Stimulated activated CD4-positive, alpha-beta T cell treated with anti-CD3 and anti-CD28 coated beads, Interleukin-12 subunit alpha, Interleukin-12 subunit beta, amount 100 ng/mL, for 24 hours (primary cell): ENCODE data around the gene CXorf51A.
"Not testable (repeated sequence)": the region's sequence is repeated elsewhere in the genome, so short reads cannot be mapped to it uniquely, and the experiment has no call there.

Experiments used
- DNase-seq, 2 experiments: peaks; one replicate each; pipeline ENCODE4 v3.0.0-alpha.2; 2020; ENCODE audit warnings: low read depth in 2 of 2

CXorf51A gene

DNA sequence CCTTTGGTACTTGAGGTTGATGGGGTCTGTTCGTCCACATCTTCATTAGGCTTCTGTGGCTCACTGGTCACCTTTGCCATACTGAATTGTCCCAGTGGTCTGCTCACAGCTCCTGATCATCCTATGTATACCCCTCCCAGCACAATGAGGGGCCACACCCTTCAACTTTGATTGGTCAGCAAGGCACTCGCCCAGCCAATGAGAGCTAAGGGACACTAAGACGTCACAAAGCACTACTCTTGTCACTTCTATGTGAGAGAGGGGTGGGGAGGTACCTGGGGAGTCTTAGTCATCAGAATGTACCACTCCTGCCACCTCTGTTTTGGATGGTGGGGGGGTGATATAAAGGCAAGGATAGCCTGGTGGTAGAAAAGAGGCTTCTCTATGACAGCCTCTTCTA, at the start of gene CXorf51A:
CXorf51A (minus strand) TSS at position 101 of the 400 bp plus-strand sequence; CDS start at position 80, 21 bp downstream.
- DNase-seq = not testable (repeated sequence)

DNA sequence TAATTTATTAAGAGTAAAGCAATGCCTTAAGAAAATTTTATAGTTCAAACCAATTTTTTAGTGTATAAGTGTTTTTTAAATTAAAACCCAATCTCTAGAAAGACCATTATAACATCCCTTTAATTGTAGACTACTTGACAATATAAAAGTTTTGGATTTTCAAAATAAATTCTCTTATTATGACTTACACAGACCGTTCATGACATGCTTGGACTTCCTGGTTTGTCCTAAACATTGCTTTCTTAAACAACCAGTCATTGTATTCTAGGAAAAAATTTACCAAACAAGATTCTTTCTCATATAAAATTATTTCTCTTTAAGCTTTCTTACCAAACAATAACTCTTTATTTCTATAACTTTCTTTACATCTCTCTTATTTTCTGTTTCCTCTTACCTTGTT, 49.0 kb upstream of the CXorf51A start:
- no peak for DNase-seq

DNA sequence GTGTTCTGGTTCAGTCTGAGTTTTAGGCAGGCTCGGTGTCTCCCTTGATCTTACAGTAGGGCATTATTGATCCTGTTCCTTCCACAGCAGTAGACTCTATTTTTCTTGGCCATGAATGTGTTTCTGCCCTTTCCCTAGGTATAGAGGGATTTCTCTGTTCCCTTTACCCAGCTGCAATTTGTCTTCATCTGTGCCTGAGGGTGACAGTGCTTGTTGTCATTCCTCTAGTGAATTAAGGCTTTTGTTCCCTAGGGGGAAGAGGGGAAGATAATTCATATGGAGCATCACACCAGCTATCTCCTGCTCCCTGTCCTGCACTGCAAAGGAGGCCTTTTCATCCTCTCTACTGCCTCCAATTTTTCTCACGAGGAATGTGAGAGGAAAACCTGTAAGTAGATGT, 39.7 kb upstream of the CXorf51A start:
- no peak for DNase-seq

DNA sequence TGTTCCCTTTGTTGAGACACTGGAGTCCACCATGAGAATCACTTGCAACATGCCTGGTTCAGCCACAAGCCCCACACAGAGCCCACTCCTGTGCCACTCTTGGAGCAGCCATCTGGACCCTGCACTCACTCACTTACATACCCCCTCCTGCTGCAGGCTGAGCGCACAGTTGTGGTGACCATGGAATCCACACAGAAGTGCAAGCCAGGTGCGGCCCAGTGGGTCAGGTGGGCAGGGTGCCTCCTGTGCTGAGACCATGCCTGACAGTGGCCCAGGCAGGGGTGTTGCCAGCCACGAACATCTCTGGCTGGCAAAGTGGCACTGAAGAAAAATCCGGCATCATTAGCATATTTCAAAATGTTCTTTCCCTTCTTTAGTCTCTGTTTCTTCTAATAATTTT, 17.4 kb upstream of the CXorf51A start:
- no peak for DNase-seq

DNA sequence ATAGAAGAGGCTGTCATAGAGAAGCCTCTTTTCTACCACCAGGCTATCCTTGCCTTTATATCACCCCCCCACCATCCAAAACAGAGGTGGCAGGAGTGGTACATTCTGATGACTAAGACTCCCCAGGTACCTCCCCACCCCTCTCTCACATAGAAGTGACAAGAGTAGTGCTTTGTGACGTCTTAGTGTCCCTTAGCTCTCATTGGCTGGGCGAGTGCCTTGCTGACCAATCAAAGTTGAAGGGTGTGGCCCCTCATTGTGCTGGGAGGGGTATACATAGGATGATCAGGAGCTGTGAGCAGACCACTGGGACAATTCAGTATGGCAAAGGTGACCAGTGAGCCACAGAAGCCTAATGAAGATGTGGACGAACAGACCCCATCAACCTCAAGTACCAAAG, 5.1 kb downstream of the CXorf51A start, which contains the start of gene CXorf51B:
CXorf51B (plus strand) TSS at position 301 of the 400 bp plus-strand sequence; CDS start at position 322, 21 bp downstream.
- DNase-seq = not testable (repeated sequence)
